Muscle layer of duodenum (tissue), 2 donors: ENCODE results near the gene ADI1.

Experiments
- H3K27ac ChIP-seq: one replicate; pipeline ENCODE4 v1.7.0; 2013; ENCODE audit warnings: mild to moderate bottlenecking, low read length
- H3K27me3 ChIP-seq: one replicate; pipeline ENCODE4 v1.7.0; 2013; ENCODE audit warnings: low read depth, mild to moderate bottlenecking, control low read depth, low read length
- H3K36me3 ChIP-seq, 2 donors: one replicate each; pipeline ENCODE4 v1.7.0; 2013; ENCODE audit warnings: low read length in 2 of 2, control low read depth in 1 of 2, mild to moderate bottlenecking in 1 of 2; ENCODE audit not compliant: insufficient read depth in 2 of 2, control insufficient read depth in 1 of 2
- H3K4me1 ChIP-seq, 2 donors: one replicate each; pipeline ENCODE4 v1.7.0; 2013; ENCODE audit warnings: low read length in 2 of 2, mild to moderate bottlenecking in 2 of 2, control low read depth in 1 of 2, moderate library complexity in 1 of 2; ENCODE audit not compliant: insufficient read depth in 2 of 2, control insufficient read depth in 1 of 2
- H3K4me3 ChIP-seq, 2 donors: one replicate each; pipeline ENCODE4 v1.7.0; 2013; ENCODE audit warnings: low read length in 2 of 2, low read depth in 1 of 2, mild to moderate bottlenecking in 1 of 2
- H3K9me3 ChIP-seq, 2 donors: one replicate each; pipeline ENCODE4 v1.7.0; 2013; ENCODE audit warnings: low read length in 2 of 2, control low read depth in 1 of 2, mild to moderate bottlenecking in 1 of 2; ENCODE audit not compliant: control insufficient read depth in 1 of 2
- donor health status: healthy.

The ADI1 gene

DNA sequence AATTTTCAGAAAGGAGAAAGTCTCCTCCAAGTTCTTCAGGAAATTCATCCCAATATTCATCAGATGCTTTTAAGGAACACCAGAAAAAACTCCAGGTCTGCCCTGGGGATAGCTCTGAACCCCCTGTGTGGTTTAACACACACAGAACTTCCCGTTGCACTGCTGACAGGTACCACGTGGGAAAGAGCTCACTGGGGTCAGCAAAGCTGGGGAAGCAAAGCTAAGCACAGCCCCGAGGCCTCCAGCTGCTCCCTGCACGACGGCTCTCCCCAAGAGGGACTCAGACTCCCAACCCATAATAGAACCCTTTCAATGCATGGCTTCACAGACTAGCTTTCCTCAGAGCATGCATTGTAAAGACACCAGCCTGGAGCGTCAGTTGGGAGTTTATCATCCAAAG is 28.0 kb downstream of the ADI1 start:
- Histone ChIP-seq H3K9me3 (no peaks in the 10 kb centered on the region), H3K27ac (no peak overlapping the region), H3K4me1 (peaks cover 0 to 6% of the 10 kb centered on the region in 2 donors), H3K4me3 (no peak overlapping the region), H3K36me3 (peaks cover 0 to 16% of the 10 kb centered on the region in 2 donors), H3K27me3 (no peaks in the 10 kb centered on the region)

DNA sequence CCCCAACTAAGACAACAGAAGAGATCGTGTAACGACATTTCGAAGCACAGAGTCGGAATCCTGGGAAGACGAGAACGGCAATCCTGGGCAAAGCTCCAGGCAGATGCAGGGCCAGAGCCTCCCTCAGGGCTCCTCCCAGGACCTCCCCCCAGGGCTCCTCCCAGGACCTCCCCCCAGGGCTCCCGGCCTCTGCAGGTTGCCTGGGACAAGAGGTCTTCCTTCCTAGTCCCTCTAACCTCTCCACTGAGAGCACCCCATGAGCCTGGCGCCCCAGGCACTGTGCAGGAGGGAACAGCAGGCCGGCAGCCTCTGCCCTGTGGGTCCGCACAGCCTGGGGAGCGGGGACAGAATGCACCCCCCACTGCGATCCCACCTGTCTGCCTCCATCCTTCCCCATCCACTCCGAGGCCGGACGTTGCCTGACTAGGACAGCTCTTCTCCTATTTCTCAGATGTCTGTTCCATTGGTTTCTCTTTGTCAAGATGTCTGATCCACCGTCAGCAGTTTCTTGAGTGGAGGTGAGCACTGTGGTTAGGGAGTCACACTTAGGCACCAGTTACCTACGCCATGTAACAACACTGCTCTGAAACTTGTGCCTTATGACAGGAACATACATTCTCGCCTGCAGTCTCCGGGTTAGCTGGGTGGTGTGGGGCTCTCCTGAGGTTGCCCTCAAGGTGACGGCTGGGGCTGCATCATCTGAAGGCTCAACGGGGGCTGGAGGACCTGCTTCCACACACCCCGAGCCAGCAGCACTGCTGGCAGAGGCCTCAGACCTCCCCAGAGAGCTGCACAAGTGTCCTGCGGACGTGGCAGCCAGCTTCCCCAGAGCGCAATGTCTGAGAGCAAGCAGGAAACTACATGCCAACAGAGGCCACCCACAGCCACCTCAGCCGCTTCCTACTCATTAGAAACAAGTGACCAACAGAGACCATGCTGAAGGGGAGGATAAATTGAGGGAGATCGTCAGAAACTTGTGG is 28.9 kb downstream of the ADI1 start:
- Histone ChIP-seq H3K27me3 (no peaks in the 10 kb centered on the region), H3K36me3 (peaks cover 0 to 17% of the 10 kb centered on the region in 2 donors), H3K27ac (no peak overlapping the region), H3K4me3 (no peak overlapping the region), H3K9me3 (no peaks in the 10 kb centered on the region), H3K4me1 (peaks cover 0 to 6% of the 10 kb centered on the region in 2 donors)

DNA sequence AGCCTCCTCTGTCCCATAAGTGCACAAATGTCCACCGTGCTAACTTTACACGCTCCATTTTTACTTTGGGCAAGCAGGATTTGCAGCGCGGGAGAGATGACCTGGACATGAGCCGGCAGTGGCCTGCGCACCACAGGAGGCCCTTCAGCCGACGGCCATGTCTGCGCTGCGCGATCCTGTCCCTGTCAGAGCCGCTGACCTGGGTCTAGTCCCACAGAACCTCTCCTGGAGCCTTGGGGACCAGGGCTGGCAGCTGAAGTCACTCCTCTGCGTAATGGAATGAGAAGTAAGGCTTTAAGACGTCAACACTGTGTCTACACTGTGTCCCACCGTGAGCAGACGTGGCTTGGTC is 29.6 kb downstream of the ADI1 start:
- H3K27ac ChIP-seq, result no peak overlapping the region
- no peak overlapping the region for H3K4me3 ChIP-seq
- peaks cover 0 to 10% of the 10 kb centered on the region in 2 donors for H3K36me3 ChIP-seq
- H3K9me3 ChIP-seq, result no peaks in the 10 kb centered on the region
- H3K27me3 ChIP-seq, result no peaks in the 10 kb centered on the region
- H3K4me1 ChIP-seq, result peaks cover 0 to 6% of the 10 kb centered on the region in 2 donors

DNA sequence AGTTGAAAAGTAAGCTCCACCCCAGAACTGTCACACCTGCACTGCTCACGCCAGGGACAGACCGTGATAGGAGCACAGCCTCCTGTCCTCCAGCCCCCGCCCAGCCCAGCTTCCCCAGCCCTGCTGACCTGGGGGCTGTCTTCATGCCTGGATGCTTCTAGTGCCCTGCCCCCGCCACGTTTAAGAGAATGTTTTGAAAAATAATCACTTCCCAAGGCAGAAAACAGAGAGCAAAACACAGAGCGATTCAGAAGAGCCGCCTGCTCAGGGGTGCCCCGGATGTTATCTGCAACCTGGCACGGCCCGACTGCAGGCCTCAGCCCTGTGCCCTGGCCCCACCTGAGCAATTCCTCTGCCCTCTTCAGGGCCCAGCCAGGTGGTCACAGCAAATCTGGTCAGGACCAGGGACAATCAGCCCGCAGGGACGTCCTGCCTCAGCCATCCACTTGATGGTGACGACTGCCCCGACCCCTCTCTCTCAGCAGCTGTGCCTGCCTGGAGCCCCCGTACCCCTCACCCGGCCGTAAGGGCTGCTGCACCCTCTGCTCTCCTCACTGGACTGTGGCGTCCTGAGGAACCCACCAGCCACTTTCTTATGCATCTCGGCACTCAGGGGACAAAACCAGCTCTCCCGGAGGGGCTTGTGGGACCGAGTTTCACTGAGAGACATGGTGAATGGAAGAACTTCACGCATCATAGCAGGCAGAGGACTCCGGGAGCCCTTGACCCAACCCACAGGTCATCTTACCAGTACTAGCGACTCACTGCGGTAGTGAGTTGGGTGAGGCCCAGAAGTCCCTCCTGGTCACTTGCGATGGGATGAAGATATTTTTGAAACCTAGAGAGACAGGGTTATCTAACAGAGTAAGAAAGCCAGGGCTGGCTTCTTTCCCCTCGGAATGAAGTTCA is 30.2 kb downstream of the ADI1 start:
- no peaks in the 10 kb centered on the region for H3K9me3 ChIP-seq
- no peak overlapping the region for H3K27ac ChIP-seq
- H3K27me3 ChIP-seq, result no peaks in the 10 kb centered on the region
- H3K4me3 ChIP-seq, result no peak overlapping the region
- peaks cover 0 to 10% of the 10 kb centered on the region in 2 donors for H3K36me3 ChIP-seq
- peaks cover 0 to 6% of the 10 kb centered on the region in 2 donors for H3K4me1 ChIP-seq

DNA sequence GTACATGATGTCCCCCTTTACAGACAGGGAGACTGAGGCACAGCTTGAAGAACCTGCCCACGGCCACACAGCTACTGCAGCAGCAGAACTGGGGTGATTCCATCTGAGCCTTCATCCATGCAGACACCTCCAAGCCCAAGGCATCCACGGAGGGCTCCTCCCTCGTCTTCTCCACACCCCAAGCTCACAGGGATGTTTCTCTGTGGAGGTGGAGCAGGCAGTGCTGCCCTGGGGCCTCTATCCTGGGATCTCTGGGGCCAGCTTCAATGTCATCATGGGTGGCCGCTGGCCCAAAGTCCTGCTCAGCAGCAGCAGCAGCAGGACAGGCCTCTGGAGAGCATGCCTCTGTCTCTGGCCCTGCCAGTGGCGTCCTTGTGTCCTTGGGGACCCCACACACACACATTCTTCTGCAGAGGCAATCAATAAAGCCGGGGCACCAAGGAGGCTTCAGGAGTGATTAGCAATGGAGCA is 31.2 kb downstream of the ADI1 start:
- Histone ChIP-seq H3K36me3 (peaks cover 0 to 19% of the 10 kb centered on the region in 2 donors), H3K27ac (no peak overlapping the region), H3K9me3 (no peaks in the 10 kb centered on the region), H3K27me3 (no peaks in the 10 kb centered on the region), H3K4me1 (no peaks in the 10 kb centered on the region), H3K4me3 (no peak overlapping the region)

DNA sequence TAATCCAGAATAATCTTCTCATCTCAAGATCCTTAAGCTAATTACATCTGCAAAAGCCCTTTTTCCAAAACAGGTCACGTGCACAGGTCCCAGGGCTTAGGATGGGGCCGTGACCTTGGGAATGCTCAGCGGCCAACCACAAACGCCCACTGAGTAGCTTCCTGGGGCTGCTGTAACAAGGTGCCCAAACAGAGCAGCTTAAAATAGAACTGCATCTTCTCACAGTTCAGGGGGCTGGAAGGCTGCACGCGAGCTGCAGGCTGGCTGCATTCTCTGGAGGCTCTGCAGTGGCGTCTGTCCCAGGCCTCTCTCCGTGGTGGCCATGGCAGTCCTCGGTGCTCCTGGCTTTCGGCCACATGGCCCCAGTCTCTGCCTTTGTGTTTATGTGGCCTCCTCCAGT is 31.9 kb downstream of the ADI1 start:
- Histone ChIP-seq H3K27ac (no peak overlapping the region), H3K4me1 (no peaks in the 10 kb centered on the region), H3K36me3 (peaks cover 0 to 21% of the 10 kb centered on the region in 2 donors), H3K4me3 (no peak overlapping the region), H3K9me3 (no peaks in the 10 kb centered on the region), H3K27me3 (no peaks in the 10 kb centered on the region)

DNA sequence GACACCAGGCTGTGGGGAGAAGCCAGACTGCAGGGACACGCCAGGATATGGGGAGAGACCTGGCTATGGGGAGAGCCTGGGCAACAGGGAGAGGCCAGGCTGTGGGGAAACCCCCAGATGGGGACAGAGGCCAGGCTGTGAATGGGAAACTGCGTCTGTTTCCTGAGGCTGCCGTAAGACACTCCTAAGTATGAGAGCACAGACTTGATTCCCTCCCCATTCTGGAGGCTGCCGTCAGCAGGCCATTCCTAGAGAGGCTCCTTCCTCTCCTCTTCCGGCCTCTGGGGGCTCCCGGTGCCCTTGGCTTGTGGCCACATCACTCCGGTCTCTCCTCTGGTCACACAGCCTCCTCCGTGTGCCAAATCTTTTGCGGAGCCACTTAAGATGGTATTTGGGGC is 32.3 kb downstream of the ADI1 start:
- H3K27ac ChIP-seq, result no peak overlapping the region
- H3K36me3 ChIP-seq, result peaks cover 0 to 25% of the 10 kb centered on the region in 2 donors
- no peaks in the 10 kb centered on the region for H3K9me3 ChIP-seq
- H3K4me3 ChIP-seq, result no peak overlapping the region
- H3K27me3 ChIP-seq, result no peaks in the 10 kb centered on the region
- no peaks in the 10 kb centered on the region for H3K4me1 ChIP-seq

DNA sequence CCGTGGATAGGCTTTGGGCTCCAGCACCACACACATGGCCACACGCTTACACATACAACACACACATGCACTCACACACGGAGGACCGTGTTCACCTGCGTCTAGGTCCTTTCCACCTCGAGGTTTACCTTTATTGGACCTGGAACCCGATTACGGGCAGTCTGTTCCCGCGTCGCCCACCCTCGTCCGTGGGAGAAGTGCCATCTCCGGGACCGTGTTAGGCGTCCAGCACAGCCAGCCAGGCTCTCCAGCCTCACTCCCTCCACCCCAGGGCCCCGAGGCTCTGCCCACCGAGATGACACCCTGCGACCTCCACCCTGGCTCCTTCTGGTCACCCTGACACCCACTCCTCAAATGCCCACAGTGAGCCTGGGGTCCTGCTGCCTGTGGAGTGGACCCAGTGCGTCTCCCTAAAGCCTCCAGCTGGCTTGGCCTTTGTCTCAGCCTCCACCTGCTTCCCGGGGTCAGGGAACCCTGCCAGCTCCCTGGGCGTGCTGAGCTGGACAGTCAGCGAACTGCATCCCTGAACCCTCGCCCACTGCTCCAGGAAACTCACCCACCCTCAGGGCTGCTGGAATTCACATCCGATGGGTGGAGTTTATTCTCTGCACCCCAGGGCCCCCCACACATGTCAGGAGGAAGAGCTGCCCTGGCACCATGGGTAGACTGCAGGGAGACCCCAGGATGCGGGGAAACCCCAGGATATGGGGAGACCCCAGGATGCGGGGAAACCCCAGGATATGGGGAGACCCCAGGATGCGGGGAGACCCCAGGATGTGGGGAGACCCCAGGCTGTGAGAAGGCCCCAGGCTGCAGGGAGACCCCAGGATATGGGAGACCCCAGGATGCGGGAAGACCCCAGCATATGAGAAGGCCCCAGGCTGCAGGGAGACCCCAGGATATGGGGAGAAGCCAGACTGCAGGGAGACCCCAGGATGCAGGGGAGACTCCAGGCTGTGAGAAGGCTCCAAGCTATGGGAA is 33.0 kb downstream of the ADI1 start:
- no peak overlapping the region for H3K27ac ChIP-seq
- no peaks in the 10 kb centered on the region for H3K9me3 ChIP-seq
- H3K27me3 ChIP-seq, result no peaks in the 10 kb centered on the region
- H3K4me1 ChIP-seq, result no peaks in the 10 kb centered on the region
- peaks cover 0 to 29% of the 10 kb centered on the region in 2 donors for H3K36me3 ChIP-seq
- H3K4me3 ChIP-seq, result no peak overlapping the region

DNA sequence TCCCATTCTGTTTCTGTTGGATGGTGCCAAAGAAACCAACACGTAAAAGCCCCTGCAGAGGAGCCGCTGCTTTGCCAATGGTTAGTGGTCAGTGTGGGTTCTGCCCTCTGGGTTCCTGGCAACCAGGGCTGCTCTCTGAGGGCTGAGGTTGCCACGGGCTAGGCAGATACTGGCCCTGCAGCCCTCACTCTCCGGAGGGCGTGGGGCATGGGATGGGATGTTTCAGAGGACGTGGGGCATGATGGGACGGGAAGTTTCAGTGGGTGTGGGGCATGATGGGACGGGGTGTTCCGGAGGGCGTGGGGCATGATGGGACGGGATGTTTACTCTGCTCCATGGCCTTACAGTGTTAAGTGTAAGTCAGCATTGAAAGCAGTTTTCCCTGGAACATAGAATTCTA is 34.2 kb downstream of the ADI1 start:
- no peak overlapping the region for H3K4me3 ChIP-seq
- H3K27me3 ChIP-seq, result no peaks in the 10 kb centered on the region
- H3K27ac ChIP-seq, result no peak overlapping the region
- no peaks in the 10 kb centered on the region for H3K4me1 ChIP-seq
- no peaks in the 10 kb centered on the region for H3K9me3 ChIP-seq
- peaks cover 0 to 29% of the 10 kb centered on the region in 2 donors for H3K36me3 ChIP-seq

DNA sequence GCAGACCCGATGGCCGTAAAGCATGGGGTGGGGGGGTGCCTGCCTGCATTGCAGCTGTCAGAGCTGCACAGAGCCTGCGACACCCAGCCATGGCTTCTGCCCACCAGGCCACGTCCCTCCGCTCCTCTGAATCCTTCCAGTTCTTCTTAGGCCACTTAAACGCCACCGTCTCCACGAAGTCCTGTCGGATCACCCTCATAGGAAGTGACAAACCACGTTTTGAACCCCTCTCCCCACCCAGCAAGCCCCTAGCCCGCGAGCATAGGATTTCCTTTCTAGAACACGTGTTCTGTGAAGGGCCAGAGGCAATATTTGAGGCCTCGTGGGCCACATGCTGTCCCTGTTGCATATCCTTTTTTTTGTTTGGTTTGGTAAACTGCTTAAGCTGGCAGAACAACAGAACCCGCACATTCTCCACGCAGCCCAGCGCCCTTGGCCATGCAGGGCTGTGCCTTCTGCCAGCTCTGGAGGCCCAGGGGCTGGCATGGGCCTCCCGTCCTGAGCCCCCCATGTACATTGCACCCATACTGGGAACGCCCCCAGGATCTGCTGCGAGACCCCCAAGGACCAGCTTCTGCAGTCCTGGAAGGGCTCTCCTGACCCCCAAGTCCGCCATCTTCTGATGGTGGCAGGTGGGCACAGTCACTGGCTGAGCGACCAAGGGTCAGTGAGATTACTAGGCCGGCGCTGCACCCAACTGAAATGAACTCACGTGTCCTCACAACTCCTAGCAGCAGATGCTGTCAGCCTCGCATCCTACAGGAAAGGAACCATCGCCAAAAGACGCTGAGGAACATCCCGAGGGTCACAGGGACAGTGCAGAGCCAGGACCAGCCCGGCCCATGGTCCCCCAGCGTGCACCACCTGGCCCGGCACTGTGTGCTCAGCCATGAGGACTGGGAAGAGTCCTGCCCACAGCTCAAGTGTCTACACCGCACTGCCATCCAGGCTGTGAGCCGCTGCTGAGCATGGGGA is 35.1 kb downstream of the ADI1 start:
- peaks cover under 1 to 38% of the 10 kb centered on the region in 2 donors for H3K36me3 ChIP-seq
- no peak overlapping the region for H3K4me3 ChIP-seq
- H3K4me1 ChIP-seq, result no peaks in the 10 kb centered on the region
- no peaks in the 10 kb centered on the region for H3K9me3 ChIP-seq
- H3K27ac ChIP-seq, result no peak overlapping the region
- no peaks in the 10 kb centered on the region for H3K27me3 ChIP-seq
